HG03139 (cell line): ENCODE data around the gene GDI2.
"Not testable (repeated sequence)": the region's sequence is repeated elsewhere in the genome, so short reads cannot be mapped to it uniquely, and the experiment has no call there.

Source experiments
- ATAC-seq: cut with Tn5 transposase; IDR thresholded peaks from one replicate; pipeline ENCODE4 v1.9.1; 2021; ENCODE audit not compliant: unreplicated experiment

The GDI2 gene

DNA sequence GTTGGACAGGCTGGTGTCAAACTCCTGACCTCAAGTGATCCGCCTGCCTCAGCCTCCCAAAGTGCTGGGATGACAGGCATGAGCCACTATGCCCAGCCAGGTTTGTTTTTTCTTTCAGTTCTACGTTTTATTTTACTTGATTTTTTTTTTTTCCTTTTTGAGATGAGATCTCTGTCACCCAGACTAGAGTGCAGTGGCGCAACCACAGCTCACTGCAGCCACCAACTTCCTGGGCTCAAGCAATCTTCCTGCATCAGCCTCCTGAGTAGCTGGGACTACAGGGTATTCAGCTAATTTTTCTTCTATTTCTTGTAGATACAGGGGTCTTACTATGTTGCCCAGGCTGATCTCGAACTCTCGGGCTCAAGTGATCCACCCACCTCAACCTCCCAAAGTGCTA, 24.3 kb downstream of the GDI2 start:
- no peak for ATAC-seq

GRCh38 chr10:5783300-5783699, 29.9 kb downstream of the GDI2 start:
- no peak for ATAC-seq

DNA sequence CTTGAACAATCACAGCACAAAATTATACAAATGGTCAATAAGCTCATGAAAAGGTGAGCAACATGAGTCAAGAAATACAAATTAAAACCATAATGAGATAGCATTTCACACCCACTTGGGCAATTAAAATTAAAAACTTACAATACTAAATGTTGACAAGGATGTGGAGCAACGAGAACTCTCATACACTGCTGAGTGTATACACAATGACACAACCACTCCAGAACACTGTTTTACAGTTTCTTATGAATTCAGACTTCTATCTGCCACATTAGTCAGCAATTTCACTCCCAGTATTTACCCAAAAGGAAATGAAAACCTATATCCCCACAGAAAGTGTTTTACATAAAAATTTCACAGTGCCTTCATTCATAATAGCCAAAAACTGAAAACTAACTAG, 31.1 kb downstream of the GDI2 start:
- no peak for ATAC-seq

GRCh38 chr10:5779730-5780129, 33.5 kb downstream of the GDI2 start:
- ATAC-seq: no peak

DNA sequence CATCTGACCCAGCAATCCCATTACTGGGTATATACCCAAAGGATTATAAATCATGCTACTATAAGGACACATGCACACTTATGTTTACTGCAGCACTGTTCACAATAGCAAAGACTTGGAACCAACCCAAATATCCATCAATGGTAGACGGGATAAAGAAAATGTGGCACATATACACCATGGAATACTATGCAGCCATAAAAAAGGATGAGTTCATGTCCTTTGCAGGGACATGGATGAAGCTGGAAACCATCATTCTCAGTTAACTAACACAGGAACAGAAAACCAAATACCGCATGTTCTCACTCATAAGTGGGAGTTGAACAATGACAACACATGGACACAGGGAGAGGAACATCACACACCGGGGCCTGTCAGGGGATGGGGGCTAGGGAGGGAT, 35.5 kb downstream of the GDI2 start:
- not testable (repeated sequence) for ATAC-seq

DNA sequence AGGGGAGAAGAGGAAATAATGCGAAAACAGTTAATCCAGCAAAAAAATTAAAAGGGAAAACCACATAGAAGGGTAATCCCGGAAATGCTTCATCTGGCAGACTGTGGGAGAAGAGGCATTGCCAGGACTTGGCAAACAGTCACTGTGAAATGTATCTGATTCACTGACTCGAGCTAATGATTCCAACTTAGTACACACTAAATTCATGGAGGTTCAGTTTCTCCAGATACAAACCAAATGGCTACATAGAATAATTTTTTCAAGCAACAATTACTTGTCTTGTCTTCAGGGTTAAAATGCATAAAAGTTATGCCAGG, 36.4 kb downstream of the GDI2 start:
- no peak for ATAC-seq

DNA sequence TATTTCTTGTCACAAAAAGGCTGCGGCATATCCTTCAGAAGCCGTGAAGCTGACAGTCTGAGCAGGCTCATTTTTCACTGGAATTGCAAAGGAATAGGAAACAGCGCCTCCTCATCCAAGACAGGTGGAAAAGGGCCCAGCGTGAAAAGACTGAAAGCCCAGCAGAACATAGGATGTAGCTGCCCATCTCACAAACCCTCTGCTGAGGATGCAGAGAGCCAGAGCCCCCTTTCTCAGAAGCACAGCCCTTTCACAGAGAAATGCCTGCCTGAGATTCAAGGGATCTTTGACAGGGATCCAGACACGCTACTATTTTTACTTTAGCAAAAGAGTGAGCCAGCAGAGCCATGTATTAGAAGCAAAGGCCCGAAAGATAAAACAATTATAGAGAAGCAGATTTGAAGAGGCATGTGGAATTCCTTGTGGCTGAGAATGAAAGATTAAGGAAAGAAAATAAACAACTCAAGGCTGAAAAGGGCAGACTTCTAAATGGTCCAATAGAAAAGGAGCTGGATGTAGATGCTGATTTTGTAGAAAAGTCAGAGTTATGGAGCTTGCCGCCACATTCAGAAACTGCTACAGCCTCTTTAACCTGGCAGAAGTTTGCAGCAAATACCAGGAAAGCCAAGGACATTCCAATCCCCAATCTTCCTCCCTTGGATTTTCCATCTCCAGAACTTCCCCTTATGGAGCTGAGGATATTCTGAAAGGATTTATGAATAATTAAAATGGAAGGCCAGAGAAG, 36.9 kb downstream of the GDI2 start:
- no peak for ATAC-seq

DNA sequence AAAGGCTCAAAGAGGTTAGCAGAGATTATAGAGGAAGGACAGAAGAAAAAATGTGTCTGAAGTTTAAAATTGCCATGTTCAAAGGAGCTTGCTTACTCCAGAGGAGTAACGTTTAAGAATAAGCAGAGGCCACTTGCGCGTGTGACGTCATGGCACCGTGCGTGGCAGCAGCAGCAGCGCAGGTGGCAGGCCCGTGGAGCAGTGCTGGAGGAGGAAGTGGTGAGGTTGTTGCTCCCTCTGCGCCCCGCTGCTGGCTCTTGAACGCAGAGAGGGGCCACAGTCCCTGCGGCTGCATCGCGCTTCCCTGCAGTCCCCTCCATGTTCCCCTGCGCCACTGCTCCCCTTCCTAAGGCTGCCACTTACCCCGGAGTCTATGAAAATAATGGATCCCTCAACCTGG, 37.5 kb downstream of the GDI2 start:
- ATAC-seq: no peak

- no peak for ATAC-seq
Observed at GRCh38 chr10:5774987-5775620, 38.1 kb downstream of the GDI2 start.

- ATAC-seq: no peak
Observed at GRCh38 chr10:5766189-5766588, 47.0 kb downstream of the GDI2 start.

GRCh38 chr10:5765617-5766016, 47.6 kb downstream of the GDI2 start:
- ATAC-seq: no peak

DNA sequence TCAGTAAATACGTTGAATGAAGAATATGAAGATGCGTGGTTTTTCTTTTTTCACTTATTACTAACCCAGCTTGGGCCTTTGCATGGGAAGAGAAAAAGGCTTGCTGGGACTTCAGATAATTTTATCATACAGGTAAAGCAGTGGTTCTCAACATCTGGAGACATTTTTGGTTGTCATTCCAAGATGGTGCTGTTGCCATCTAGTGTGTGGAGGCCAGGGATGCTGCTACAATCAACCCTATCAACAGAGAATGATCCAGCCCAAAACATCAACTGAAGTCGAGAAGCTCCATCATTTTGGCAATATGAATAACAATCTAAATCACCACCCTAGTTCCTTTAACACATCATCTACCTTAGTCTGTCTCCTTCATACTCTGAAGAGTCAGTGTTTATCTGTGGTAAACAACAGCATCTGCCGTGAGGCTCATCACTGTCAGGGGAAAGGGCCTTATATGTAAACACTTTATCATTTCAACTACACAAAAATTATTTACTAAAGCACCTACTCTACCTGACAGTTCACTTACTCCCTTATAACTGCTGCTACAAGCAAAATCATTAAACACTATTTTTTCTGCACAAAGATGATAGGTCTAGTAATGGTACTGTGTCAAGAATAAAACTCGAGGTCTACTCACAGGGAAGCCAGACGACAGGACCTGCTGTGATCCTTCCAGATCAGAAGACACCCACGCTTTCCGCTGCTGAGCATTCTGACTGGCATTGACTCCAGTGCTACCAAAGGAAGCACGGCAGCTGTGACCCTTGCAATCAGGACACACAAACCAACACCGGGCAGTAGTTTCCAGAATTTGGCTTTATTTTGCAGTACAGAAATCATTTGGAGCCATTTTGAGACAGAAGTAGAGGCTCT, 48.6 kb downstream of the GDI2 start:
- no peak for ATAC-seq

- no peak for ATAC-seq
Observed at GRCh38 chr10:5762531-5762930, 50.7 kb downstream of the GDI2 start.

GRCh38 chr10:5761220-5761619, 52.0 kb downstream of the GDI2 start:
- no peak for ATAC-seq

- no peak for ATAC-seq
Observed at GRCh38 chr10:5760515-5760914, 52.7 kb downstream of the GDI2 start.

GRCh38 chr10:5758927-5759326, 54.3 kb downstream of the GDI2 start:
- ATAC-seq: no peak

GRCh38 chr10:5757766-5758517, 55.3 kb downstream of the GDI2 start:
- no peak for ATAC-seq

- no peak for ATAC-seq
Observed at GRCh38 chr10:5752301-5752871, 60.8 kb downstream of the GDI2 start.

- ATAC-seq: no peak
Observed at GRCh38 chr10:5751601-5752253, 61.5 kb downstream of the GDI2 start.

- ATAC-seq: no peak
Observed at GRCh38 chr10:5748394-5748803, 64.8 kb downstream of the GDI2 start.
